H1 (cell line): Measurements from ENCODE around the gene DRAP1. TPM values are rescaled to one million over a fixed set of nuclear protein-coding genes. Genes with fewer than 3 reads are reported as not detected.
"Not testable (repeated sequence)": the region's sequence is repeated elsewhere in the genome, so short reads cannot be mapped to it uniquely, and the experiment has no call there.

Source experiments
- CTCF ChIA-PET: fragments of 300-600 bp; sonication (Branson Sonifier 250); formaldehyde crosslinking; loops from one replicate; lab custom pipeline; 2021; ENCODE audit not compliant: partially characterized antibody; lab: Charles Lee
- POLR2A ChIA-PET: fragments of 300-600 bp; sonication (Branson Sonifier 250); formaldehyde crosslinking; loops from one replicate; lab custom pipeline; 2021; ENCODE audit warnings: inconsistent platforms; ENCODE audit not compliant: partially characterized antibody; lab: Charles Lee
- DNase-seq, 2 experiments: peaks; one replicate each; pipeline versions ENCODE4 v3.0.0 to v3.0.0-alpha.2; 2010 to 2022; ENCODE audit warnings: low spot score in 2 of 2, low read depth in 1 of 2, mixed read lengths in 1 of 2
- FAIRE-seq: peaks from 2 replicates; lab custom pipeline; 2011; peaks lifted over from hg19 to GRCh38; lab: Jason Lieb, UNC
- H2AFZ ChIP-seq: 2 replicates; pipeline ENCODE4 v1.8.1; 2012; ENCODE audit warnings: low read length, inconsistent platforms
- H2AK5ac ChIP-seq: 2 replicates; pipeline ENCODE4 v1.6.1; 2013; ENCODE audit warnings: low read depth, low read length
- H2BK120ac ChIP-seq: replicated peaks from 2 replicates; pipeline ENCODE3; 2013; ENCODE audit warnings: low read depth, low read length, inconsistent platforms
- H2BK12ac ChIP-seq: 2 replicates; pipeline ENCODE4 v1.6.1; 2013; ENCODE audit warnings: low read depth, low read length
- H2BK15ac ChIP-seq: 2 replicates; pipeline ENCODE4 v1.6.1; 2013; ENCODE audit warnings: low read length
- H2BK20ac ChIP-seq: 2 replicates; pipeline ENCODE4 v1.6.1; 2013; ENCODE audit warnings: low read length
- H2BK5ac ChIP-seq: 2 replicates; pipeline ENCODE4 v1.6.1; 2013; ENCODE audit warnings: low read depth, low read length
- H3K14ac ChIP-seq: 2 replicates; pipeline ENCODE4 v1.6.1; 2013; ENCODE audit warnings: inconsistent platforms; ENCODE audit not compliant: insufficient read length
- H3K18ac ChIP-seq: 2 replicates; pipeline ENCODE4 v1.6.1; 2013; ENCODE audit warnings: low read length; ENCODE audit errors: extremely low read depth
- H3K23ac ChIP-seq: 2 replicates; pipeline ENCODE4 v1.6.1; 2013; ENCODE audit warnings: inconsistent platforms; ENCODE audit not compliant: insufficient read length
- H3K23me2 ChIP-seq: 2 replicates; pipeline ENCODE4 v1.6.1; 2013; ENCODE audit warnings: low read depth, low read length
- H3K27ac ChIP-seq: 2 replicates; pipeline ENCODE4 v1.6.1; 2011; ENCODE audit warnings: low read depth, low read length, inconsistent platforms
- H3K27me3 ChIP-seq, 4 experiments: replicated peaks in 1 of 4; 1 replicate in 1 of 4; 2 replicates in 3 of 4; pipeline versions ENCODE4 v1.6.1 to v1.8.1; 2011 to 2013; ENCODE audit warnings: low read length in 3 of 4, mild to moderate bottlenecking in 3 of 4, inconsistent platforms in 2 of 4, mixed read lengths in 2 of 4, moderate library complexity in 1 of 4; ENCODE audit not compliant: control insufficient read depth in 3 of 4, insufficient read depth in 3 of 4; ENCODE audit errors: extremely low read depth in 1 of 4
- H3K36me3 ChIP-seq, 4 experiments: 2 replicates each; pipeline versions ENCODE4 v1.6.1 to v1.8.1; 2011 to 2013; ENCODE audit warnings: mild to moderate bottlenecking in 4 of 4, low read length in 3 of 4, moderate library complexity in 2 of 4, control low read depth in 1 of 4, inconsistent platforms in 1 of 4; ENCODE audit not compliant: insufficient read depth in 4 of 4, control insufficient read depth in 2 of 4
- H3K4ac ChIP-seq: replicated peaks from 2 replicates; pipeline ENCODE3; 2013; ENCODE audit warnings: low read length, low read depth, mixed read lengths, inconsistent platforms; ENCODE audit not compliant: insufficient read length
- H3K4me1 ChIP-seq, 4 experiments: replicated peaks in 1 of 4; 1 replicate in 1 of 4; 2 replicates in 3 of 4; pipeline versions ENCODE4 v1.6.1 to v1.8.1; 2011 to 2013; ENCODE audit warnings: low read length in 3 of 4, inconsistent platforms in 2 of 4, mixed read lengths in 1 of 4; ENCODE audit not compliant: insufficient read depth in 4 of 4, control insufficient read depth in 3 of 4
- H3K4me2 ChIP-seq, 2 experiments: 2 replicates each; pipeline versions ENCODE4 v1.6.1 to v1.8.1; 2011 to 2013; ENCODE audit warnings: low read depth in 2 of 2, low read length in 2 of 2, control low read depth in 1 of 2, inconsistent platforms in 1 of 2, mild to moderate bottlenecking in 1 of 2; ENCODE audit not compliant: insufficient read depth in 1 of 2
- H3K4me3 ChIP-seq, 4 experiments: fragments of 200-600, 300-600 bp in 1 of 4; sonication (generic), shearing (Covaris generic), sonication (Bioruptor Twin) in 1 of 4; 2 replicates each; pipeline versions ENCODE4 v1.5.1 to v1.8.1; 2011 to 2016; ENCODE audit warnings: low read length in 4 of 4, low read depth in 3 of 4, control low read depth in 2 of 4, inconsistent platforms in 2 of 4, mild to moderate bottlenecking in 2 of 4, mixed read lengths in 1 of 4, moderate library complexity in 1 of 4; ENCODE audit not compliant: insufficient read depth in 2 of 4; ENCODE audit errors: extremely low read depth in 1 of 4
- H3K56ac ChIP-seq: replicated peaks from 2 replicates; pipeline ENCODE3; 2013; ENCODE audit warnings: low read depth, mild to moderate bottlenecking, mixed read lengths, low read length, inconsistent platforms; ENCODE audit not compliant: insufficient read length
- H3K79me1 ChIP-seq: 2 replicates; pipeline ENCODE4 v1.6.1; 2013; ENCODE audit warnings: low read depth, low read length, control low read depth
- H3K79me2 ChIP-seq, 2 experiments: 2 replicates each; pipeline versions ENCODE4 v1.6.1 to v1.8.1; 2012 to 2013; ENCODE audit warnings: low read length in 2 of 2, mild to moderate bottlenecking in 2 of 2, inconsistent platforms in 1 of 2; ENCODE audit not compliant: insufficient read depth in 2 of 2, control insufficient read depth in 1 of 2
- H3K9ac ChIP-seq, 4 experiments: replicated peaks in 1 of 4; 1 replicate in 1 of 4; 2 replicates in 3 of 4; pipeline versions ENCODE4 v1.6.1 to v1.8.1; 2011 to 2013; ENCODE audit warnings: low read depth in 3 of 4, low read length in 3 of 4, control low read depth in 2 of 4, mild to moderate bottlenecking in 2 of 4, moderate library complexity in 2 of 4, inconsistent platforms in 1 of 4; ENCODE audit errors: extremely low read depth in 1 of 4
- H3K9me3 ChIP-seq, 2 experiments: 2 replicates each; pipeline versions ENCODE4 v1.6.1 to v1.8.1; 2012 to 2013; ENCODE audit warnings: mild to moderate bottlenecking in 2 of 2, moderate library complexity in 2 of 2, control low read depth in 1 of 2, inconsistent platforms in 1 of 2, low read depth in 1 of 2, low read length in 1 of 2, mixed read lengths in 1 of 2; ENCODE audit not compliant: insufficient read depth in 2 of 2
- H4K20me1 ChIP-seq, 2 experiments: replicated peaks in 1 of 2; 2 replicates each; pipeline versions ENCODE3 to v1.8.1; 2011 to 2013; ENCODE audit warnings: inconsistent platforms in 2 of 2, low read length in 2 of 2, mild to moderate bottlenecking in 1 of 2; ENCODE audit not compliant: insufficient read depth in 2 of 2, control insufficient read depth in 1 of 2
- H4K5ac ChIP-seq: 2 replicates; pipeline ENCODE4 v1.6.1; 2013; ENCODE audit warnings: low read length, low read depth, mixed read lengths, inconsistent platforms; ENCODE audit not compliant: insufficient read length
- H4K8ac ChIP-seq: 2 replicates; pipeline ENCODE4 v1.8.0; 2013; ENCODE audit warnings: mild to moderate bottlenecking, moderate library complexity, low read length, inconsistent platforms; ENCODE audit not compliant: insufficient read depth; ENCODE audit errors: extremely low read depth
- H4K91ac ChIP-seq: replicated peaks from 2 replicates; pipeline ENCODE3; 2013; ENCODE audit warnings: low read length, mixed read lengths, inconsistent platforms; ENCODE audit not compliant: insufficient read length
- WGBS, 2 experiments: shearing (Covaris generic) in 1 of 2; methylation state at CpG; one replicate each; pipeline versions ENCODE4 v1.1.6 to v1.1.7; 2013 to 2015; ENCODE audit warnings: low lambda C conversion rate in 2 of 2, mixed read lengths in 2 of 2, inconsistent platforms in 1 of 2, low coverage in 1 of 2, missing lambda C conversion rate in 1 of 2; ENCODE audit not compliant: insufficient replicate concordance in 2 of 2, insufficient coverage in 1 of 2, insufficient read length in 1 of 2; ENCODE audit errors: extremely low coverage in 1 of 2, missing lambda C conversion rate in 1 of 2; 5-methylcytosine and 5-hydroxymethylcytosine counted together
- polyA plus RNA-seq, 7 experiments: library from polyadenylated mRNA; depleted of rRNA in 3 of 7; stranded (reverse) in 5 of 7; unstranded in 2 of 7; fragments of >200 nt in 5 of 7; fragments of 200-250 nt in 2 of 7; gene quantifications; 1 replicate in 5 of 7; 2 replicates in 1 of 7; 4 replicates in 1 of 7; pipeline versions ENCODE4 v1.2.1 to v1.2.3, GENCODE V29; 2011 to 2013; ENCODE audit warnings: missing spikeins in 2 of 7, mixed read lengths in 2 of 7
- total RNA-seq: library from RNA; stranded (reverse); fragmentation: NEBNext Ultra II Directional; extraction: Animal tissue kit (Norgen Biotek cat#: 25700); gene quantifications from 2 replicates; pipeline ENCODE4 v1.2.1, GENCODE V29; 2021

Gene DRAP1
- total and polyA plus RNA-seq, 2 of the 8 experiments (the other 6 are each of a cell fraction or from before 2014, with no cell fraction given), result 62.5 to 98.7 TPM

GRCh38 chr11:65892137-65892540, 27.1 kb upstream of the DRAP1 start:
- not testable (repeated sequence) for H4K5ac ChIP-seq
- peak overlapping the region in 1 of 4 experiments; percentile 54; a peak in 1 of 7 replicates for H3K9ac ChIP-seq

More at GRCh38 chr11:65892137-65892540, 27.1 kb upstream of the DRAP1 start:
- DNase-seq, H4K91ac ChIP-seq, H3K36me3 ChIP-seq, H4K8ac ChIP-seq, H2BK120ac ChIP-seq, H2AK5ac ChIP-seq, H3K23ac ChIP-seq, H2AFZ ChIP-seq, H3K27ac ChIP-seq, H3K18ac ChIP-seq, H3K79me1 ChIP-seq, FAIRE-seq, H2BK15ac ChIP-seq, H3K79me2 ChIP-seq, H2BK5ac ChIP-seq, H3K56ac ChIP-seq, H3K4ac ChIP-seq, H3K14ac ChIP-seq, H2BK20ac ChIP-seq, H4K20me1 ChIP-seq, H3K9me3 ChIP-seq: not testable (repeated sequence)
- peak overlapping the region; percentile 74 to 82 (median 78); a peak in 5 of 8 replicates for H3K4me3 ChIP-seq
- POLR2A ChIA-PET, result interaction anchor here (1.1 to 39.7 kb wide), 7 partner anchors 8 to 85 kb away, joined by 3 to 1071 read pairs (median 11); partner anchors contain the start of genes C11orf68, CFL1, EFEMP2 and FOSL1
- 82% methylated on average over 5 of the region's 5 CpGs; no CpG with 5 or more reads in 1 of the 2 experiments for WGBS, 2 experiments
- H3K4me1 ChIP-seq, result peaks cover 0 to 30% (median 12%) of the 10 kb centered on the region in 4 experiments; a peak in 5 of 7 replicates
- H3K27me3 ChIP-seq, result peaks cover 0 to 14% (median 8%) of the 10 kb centered on the region in 4 experiments; a peak in 6 of 7 replicates
- peaks cover 25% of the 10 kb centered on the region for H3K23me2 ChIP-seq
- H3K4me2 ChIP-seq, result peak overlapping the region; percentile 94 to 97
- H2BK12ac ChIP-seq, result peak overlapping the region; percentile 50; the same call in 1 of the 2 replicates
- CTCF ChIA-PET, result interaction anchor here (0.6 to 19.6 kb wide), 19 partner anchors 8 to 536 kb away, joined by 3 to 283 read pairs (median 7); partner anchors contain the start of genes AP5B1, C11orf68, CFL1 and EFEMP2
